K562 (cell line): ENCODE results near the gene MYL6B. TPM values are rescaled to one million over a fixed set of nuclear protein-coding genes. Genes with fewer than 3 reads are reported as not detected.

Source experiments
- CSDE1 ChIP-seq, 2 experiments: fragments of 450-650 bp; IDR thresholded peaks; 2 replicates each; pipeline ENCODE4 v1.6.1; 2016; ENCODE audit warnings: mild to moderate bottlenecking in 1 of 2
- ELF4 ChIP-seq: fragments of 450-650 bp; formaldehyde crosslinking; IDR thresholded peaks from 2 replicates; pipeline ENCODE4 v1.4.0; 2022; ENCODE audit warnings: missing genetic modification characterization
- EP400 ChIP-seq: fragments of 450-650 bp; IDR thresholded peaks from 2 replicates; pipeline ENCODE4 v1.6.1; 2017; ENCODE audit warnings: antibody characterized with exemption, mild to moderate bottlenecking, moderate library complexity
- GATAD2A ChIP-seq: fragments of 450-650 bp; IDR thresholded peaks from 2 replicates; pipeline ENCODE4 v1.6.1; 2017
- HBP1 ChIP-seq: fragments of 450-650 bp; formaldehyde crosslinking; IDR thresholded peaks from 2 replicates; pipeline ENCODE4 v1.4.0; 2022; ENCODE audit warnings: missing genetic modification characterization
- KLF13 ChIP-seq: fragments of 450-650 bp; IDR thresholded peaks from 2 replicates; pipeline ENCODE4 v1.6.1; 2016; ENCODE audit warnings: missing genetic modification characterization, low read depth, mild to moderate bottlenecking, missing compliant biosample characterization, moderate library complexity, borderline replicate concordance
- MITF ChIP-seq: IDR thresholded peaks from 2 replicates; pipeline ENCODE4 v1.6.1; 2014; ENCODE audit warnings: antibody characterized with exemption
- MYNN ChIP-seq, 2 experiments: sonication (generic); formaldehyde crosslinking in 1 of 2; IDR thresholded peaks; 2 replicates each; pipeline versions ENCODE4 v1.5.0 to v1.6.1; 2016 to 2020; ENCODE audit warnings: antibody characterized with exemption in 1 of 2, missing genetic modification reagents in 1 of 2
- NFE2 ChIP-seq: IDR thresholded peaks from 2 replicates; pipeline ENCODE4 v1.6.1; 2014; ENCODE audit warnings: antibody characterized with exemption, low read depth
- NFIC ChIP-seq: fragments of 450-650 bp; IDR thresholded peaks from 2 replicates; pipeline ENCODE4 v1.6.1; 2017; ENCODE audit warnings: mild to moderate bottlenecking, inconsistent platforms
- NKRF ChIP-seq: fragments of 450-650 bp; IDR thresholded peaks from 2 replicates; pipeline ENCODE4 v1.6.1; 2016; ENCODE audit warnings: borderline replicate concordance
- RB1 ChIP-seq: fragments of 450-650 bp; IDR thresholded peaks from 2 replicates; pipeline ENCODE4 v1.6.1; 2017; ENCODE audit warnings: low read depth, mild to moderate bottlenecking
- RBFOX2 ChIP-seq: fragments of 200-400 bp; formaldehyde crosslinking; IDR thresholded peaks from 2 replicates; pipeline ENCODE4 v1.6.1; 2017; ENCODE audit warnings: low read depth, mild to moderate bottlenecking, low read length, moderate library complexity
- RFX7 ChIP-seq: fragments of 250-450 bp; sonication (Bioruptor Pico); IDR thresholded peaks from 2 replicates; pipeline ENCODE4 v1.5.1; 2021; ENCODE audit warnings: mild to moderate bottlenecking
- SIX5 ChIP-seq, 2 experiments: IDR thresholded peaks; 2 replicates each; pipeline ENCODE4 v1.6.1; 2011; ENCODE audit warnings: low read length in 2 of 2, borderline replicate concordance in 1 of 2, low read depth in 1 of 2, mild to moderate bottlenecking in 1 of 2, moderate library complexity in 1 of 2; ENCODE audit not compliant: insufficient read depth in 1 of 2
- TBP ChIP-seq: optimal IDR thresholded peaks from 2 replicates; pipeline ENCODE3; 2011; ENCODE audit warnings: low read depth, low read length, improper control_type of control experiment
- TOE1 ChIP-seq, 2 experiments: fragments of 450-650 bp in 1 of 2; sonication (generic) in 1 of 2; formaldehyde crosslinking in 1 of 2; IDR thresholded peaks; 2 replicates each; pipeline versions ENCODE4 v1.7.1 to v1.8.0; 2016 to 2022; ENCODE audit warnings: borderline replicate concordance in 2 of 2, mild to moderate bottlenecking in 2 of 2, antibody characterized with exemption in 1 of 2, inconsistent platforms in 1 of 2, low read depth in 1 of 2, missing genetic modification reagents in 1 of 2, moderate library complexity in 1 of 2
- UBTF ChIP-seq, 2 experiments: IDR thresholded peaks; 2 replicates each; pipeline ENCODE4 v1.6.1; 2012; ENCODE audit warnings: improper control_type of control experiment in 2 of 2, low read depth in 2 of 2, low read length in 2 of 2, borderline replicate concordance in 1 of 2
- ZBTB1 ChIP-seq: sonication (generic); formaldehyde crosslinking; IDR thresholded peaks from 2 replicates; pipeline ENCODE4 v1.8.1; 2023; ENCODE audit warnings: missing genetic modification reagents, low read depth, mild to moderate bottlenecking, borderline replicate concordance
- ZNF165 ChIP-seq: fragments of 250-450 bp; sonication (Bioruptor Pico); IDR thresholded peaks from 2 replicates; pipeline ENCODE4 v1.4.0; 2020; ENCODE audit warnings: borderline replicate concordance
- polyA plus RNA-seq, 8 experiments: library from polyadenylated mRNA; depleted of rRNA in 4 of 8; stranded (reverse) in 5 of 8; unstranded in 3 of 8; fragments of >200 nt; fragmentation: Nextera tagmentation in 2 of 8; fragmentation: Illumina TruSeq in 1 of 8; extraction: Ambion mirVana in 2 of 8; extraction: Trizol in 1 of 8; gene quantifications; 2 replicates each; pipeline versions ENCODE4 v1.2.1 to v1.2.3, GENCODE V29; 2011 to 2014; ENCODE audit warnings: inconsistent platforms in 1 of 8, missing spikeins in 1 of 8
- total RNA-seq, 7 experiments: library from RNA; depleted of rRNA in 6 of 7; stranded (reverse); fragments of >200 nt in 6 of 7; fragmentation: Illumina TruSeq in 2 of 7; extraction: Trizol in 2 of 7; gene quantifications; 2 replicates each; pipeline versions ENCODE4 v1.2.1 to v1.2.3, GENCODE V29; 2011 to 2021; ENCODE audit warnings: low replicate concordance in 1 of 7

MYL6B gene
- total and polyA plus RNA-seq, 9 of the 15 experiments (the other 6 are each of a cell fraction or from before 2014, with no cell fraction given) = 42.8 to 77.3 (median 68.6) TPM

- 0 out of 4 replicates have a peak, but pooled peaks of 1 of the 2 experiments have one; percentile 2 for TF ChIP-seq UBTF (IDR thresholded peaks at IDR 0.05; ENCODE audit: borderline replicate concordance in 1 of 2, low read depth in 2 of 2, low read length in 2 of 2)
- TF ChIP-seq GATAD2A = peak; percentile 87
- TF ChIP-seq ZBTB1 = 0 out of 2 replicates have a peak, but pooled peaks have one; percentile 20
- 0 out of 2 replicates have a peak, but pooled peaks have one; percentile 16 for TF ChIP-seq ELF4
- TF ChIP-seq CSDE1 (IDR thresholded peaks at IDR 0.05) = no peak
- no peak for TF ChIP-seq ZNF165 (CRISPR knock-in tag)
- TF ChIP-seq NFE2 = peak; percentile 43
- peak; percentile 50; the same call in 1 of the 2 replicates for TF ChIP-seq NKRF
- no peak for TF ChIP-seq MYNN (IDR thresholded peaks at IDR 0.05)
- no peak for TF ChIP-seq MYNN (CRISPR knock-in tag; IDR thresholded peaks at IDR 0.05)
- peak; percentile 88 for TF ChIP-seq TOE1 (IDR thresholded peaks at IDR 0.05; ENCODE audit: borderline replicate concordance)
- no peak for TF ChIP-seq TOE1 (CRISPR knock-in tag; IDR thresholded peaks at IDR 0.05; ENCODE audit: borderline replicate concordance, low read depth)
- TF ChIP-seq HBP1 (CRISPR knock-in tag) = peak; percentile 42; the same call in 1 of the 2 replicates
- 0 out of 2 replicates have a peak, but pooled peaks have one; percentile 20 for TF ChIP-seq RFX7
- peak; percentile 72; the same call in 1 of the 2 replicates for TF ChIP-seq MITF
- peak; percentile 88 for TF ChIP-seq RBFOX2
- TF ChIP-seq KLF13 (tag) = peak; percentile 74; the same call in 1 of the 2 replicates
- peak; percentile 89 for TF ChIP-seq EP400
- TF ChIP-seq NFIC = peak; percentile 31
- TF ChIP-seq SIX5 (IDR thresholded peaks at IDR 0.05; ENCODE audit: borderline replicate concordance in 1 of 2, insufficient read depth in 1 of 2, low read depth in 1 of 2, low read length in 2 of 2) = peak; percentile 71 to 75; a peak in 3 of 4 replicates
- peak; percentile 71 for TF ChIP-seq RB1
- peak; percentile 84 for TF ChIP-seq TBP
Observed at GRCh38 chr12:56152132-56152755, at the start of gene MYL6B (continued).
